GOT3 (cell line): ENCODE measurements around the gene PDE6A.
"Not testable (repeated sequence)": the region's sequence is repeated elsewhere in the genome, so short reads cannot be mapped to it uniquely, and the experiment has no call there.

ENCODE experiments used
- DNase-seq: peaks from one replicate; lab custom pipeline; 2025; ENCODE audit warnings: mixed read lengths; lab: John Stamatoyannopoulos, UW

The PDE6A gene

DNA sequence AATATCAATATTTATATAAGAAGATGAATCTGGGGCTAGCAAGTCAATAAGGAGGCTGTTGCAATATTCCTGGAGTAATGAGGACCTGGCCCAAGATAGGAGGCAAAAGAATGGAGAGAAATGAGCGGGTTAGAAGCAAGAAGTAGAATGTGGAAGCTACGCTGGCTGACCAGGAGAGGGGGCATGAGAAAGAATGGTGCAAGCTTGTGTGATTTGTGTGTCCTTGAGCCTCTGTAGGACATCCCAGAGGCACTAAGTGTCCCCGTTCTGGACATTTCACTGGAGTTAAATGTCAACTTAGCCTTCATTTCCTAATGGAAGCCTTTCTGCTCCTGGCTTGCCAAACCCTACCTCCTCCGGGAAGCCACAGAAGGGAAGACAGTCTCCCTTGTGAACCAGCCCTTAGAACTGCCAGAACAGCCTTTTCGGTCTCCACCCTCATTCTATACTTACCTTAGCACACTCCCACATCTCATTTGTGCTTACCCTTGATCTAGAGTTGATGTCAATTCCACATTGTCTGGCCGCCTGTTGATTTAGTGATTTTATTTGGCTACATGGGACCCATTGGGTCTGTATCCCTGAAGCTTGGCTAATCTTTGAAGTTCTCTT lies 6.7 kb upstream of the PDE6A start:
- DNase-seq: no peak

GRCh38 chr5:149948993-149949392 lies 4.4 kb upstream of the PDE6A start:
- DNase-seq: no peak

GRCh38 chr5:149946118-149946517 lies 1.5 kb upstream of the PDE6A start:
- no peak for DNase-seq

- DNase-seq: not testable (repeated sequence)
Measured at GRCh38 chr5:149943177-149943949, 1.2 kb downstream of the PDE6A start.

DNA sequence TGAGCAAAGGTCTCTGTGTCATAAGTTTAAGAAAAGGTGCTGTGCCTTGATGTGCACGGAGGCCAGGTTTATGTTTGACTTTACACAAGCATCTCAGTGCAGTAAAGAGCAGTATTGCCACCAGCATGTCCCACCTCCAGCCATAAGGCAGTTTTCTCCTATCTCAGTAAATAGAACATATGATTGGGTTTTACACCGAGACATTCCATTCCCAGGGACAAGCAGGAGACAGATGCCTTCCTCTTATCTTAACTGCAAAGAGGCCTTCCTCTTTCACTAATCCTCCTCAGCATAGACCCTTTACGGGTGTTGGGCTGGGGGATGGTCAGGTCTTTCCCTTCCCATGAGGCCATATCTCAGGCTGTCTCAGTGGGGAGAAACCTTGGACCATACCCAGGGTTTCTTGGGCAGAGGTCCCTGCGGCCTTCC lies 1.8 kb downstream of the PDE6A start:
- DNase-seq: not testable (repeated sequence)

- no peak for DNase-seq
Measured at GRCh38 chr5:149942199-149942598, 2.4 kb downstream of the PDE6A start.

DNA sequence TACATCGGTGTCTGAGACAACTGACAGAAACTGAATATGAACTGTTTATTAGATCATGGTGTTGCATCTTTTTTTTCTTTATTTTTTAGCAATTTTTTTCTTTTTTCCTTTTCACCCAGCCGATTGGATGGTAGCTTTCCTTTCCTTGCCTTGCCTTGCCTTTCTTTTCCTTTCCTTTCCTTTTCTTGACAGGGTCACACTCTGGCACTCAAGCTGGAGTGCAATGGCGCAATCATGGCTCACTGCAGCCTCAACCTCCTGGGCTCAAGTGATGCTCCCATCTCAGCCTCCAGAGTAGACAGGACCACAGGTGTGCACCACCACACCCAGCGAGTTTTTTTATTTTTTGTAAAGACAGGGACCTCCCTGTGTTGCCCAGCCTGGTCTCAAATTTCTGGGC lies 2.8 kb downstream of the PDE6A start:
- no peak for DNase-seq

DNA sequence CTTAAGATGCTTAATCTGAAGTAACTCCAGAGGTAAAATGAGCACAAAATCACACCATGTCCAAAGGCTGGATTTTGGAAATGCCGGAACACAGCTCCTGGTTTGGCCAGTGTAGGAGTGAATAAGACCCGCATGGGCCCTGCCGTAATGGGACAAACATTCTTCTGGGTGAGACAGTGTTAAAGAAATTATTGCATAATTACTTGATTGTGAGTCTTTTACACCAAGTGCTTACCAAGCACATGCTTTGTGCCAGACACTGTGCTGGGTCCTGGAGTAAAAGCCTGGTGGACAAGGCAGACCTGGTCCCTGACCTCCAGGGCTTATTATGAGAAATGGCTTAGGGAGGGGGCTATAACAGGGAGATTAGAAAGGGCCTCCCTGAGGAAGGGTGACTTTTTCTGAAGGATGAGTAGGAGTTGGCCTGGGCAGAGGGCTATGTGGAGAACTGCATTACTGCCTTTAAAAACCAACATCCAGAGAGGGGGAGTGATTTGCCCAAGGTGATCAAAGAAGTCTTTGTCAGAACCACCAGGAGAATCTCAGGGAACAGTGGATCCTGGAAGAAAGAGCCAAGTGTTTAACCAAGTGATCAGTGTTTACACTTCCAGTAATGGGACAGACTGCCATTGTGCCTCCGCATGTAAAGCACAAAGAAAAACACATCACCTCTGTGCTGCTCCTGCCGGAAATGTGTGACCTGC lies 3.5 kb downstream of the PDE6A start:
- DNase-seq: no peak

- no peak for DNase-seq
Measured at GRCh38 chr5:149940077-149940574, 4.5 kb downstream of the PDE6A start.

DNA sequence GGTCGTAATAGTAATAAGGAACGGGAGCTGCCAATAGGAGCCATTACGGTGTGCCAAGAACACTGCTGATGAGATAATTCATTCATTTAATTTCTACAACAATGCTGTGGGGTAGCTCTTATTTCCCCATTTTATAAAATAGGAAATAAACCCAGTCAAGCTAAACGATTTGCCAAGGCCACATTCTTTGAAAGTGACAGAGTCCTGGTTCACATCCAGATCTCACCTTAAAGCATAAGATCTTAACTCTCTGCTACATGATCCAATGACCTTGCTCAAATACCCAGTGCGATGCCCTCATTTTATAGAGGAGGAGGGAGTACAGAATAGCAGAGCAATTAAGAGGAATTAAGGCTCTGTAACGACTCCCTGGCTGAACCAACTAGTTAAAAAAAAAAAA lies 5.0 kb downstream of the PDE6A start:
- DNase-seq: no peak

DNA sequence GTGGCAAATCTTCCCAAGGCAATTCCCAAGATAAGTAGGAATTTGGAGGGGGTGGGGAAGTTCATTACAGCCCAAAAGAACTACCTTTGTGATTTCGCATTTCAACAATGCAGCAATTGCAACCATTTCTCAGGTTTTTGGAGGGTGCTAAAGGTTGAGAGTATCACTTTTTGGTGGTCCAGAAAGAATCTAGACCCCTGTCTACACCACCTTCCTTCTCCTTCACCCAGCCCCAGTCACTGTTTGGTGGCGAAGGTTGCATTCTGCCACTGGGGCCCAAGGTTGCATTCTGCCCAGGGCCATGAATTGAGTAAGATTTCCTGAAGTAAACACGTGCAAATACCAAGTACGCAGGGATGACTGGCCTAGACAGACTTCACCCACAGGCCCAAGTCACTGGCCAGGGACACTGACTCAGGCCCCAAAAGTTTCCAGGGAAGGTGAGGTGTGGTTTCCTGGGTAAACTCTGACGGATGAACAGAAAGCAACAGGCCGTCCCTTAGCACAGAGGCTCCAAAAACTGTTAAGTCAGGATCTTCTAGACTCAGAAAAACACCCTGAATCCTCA lies 5.7 kb downstream of the PDE6A start:
- DNase-seq: no peak

GRCh38 chr5:149938279-149938678 lies 6.3 kb downstream of the PDE6A start:
- DNase-seq: no peak

DNA sequence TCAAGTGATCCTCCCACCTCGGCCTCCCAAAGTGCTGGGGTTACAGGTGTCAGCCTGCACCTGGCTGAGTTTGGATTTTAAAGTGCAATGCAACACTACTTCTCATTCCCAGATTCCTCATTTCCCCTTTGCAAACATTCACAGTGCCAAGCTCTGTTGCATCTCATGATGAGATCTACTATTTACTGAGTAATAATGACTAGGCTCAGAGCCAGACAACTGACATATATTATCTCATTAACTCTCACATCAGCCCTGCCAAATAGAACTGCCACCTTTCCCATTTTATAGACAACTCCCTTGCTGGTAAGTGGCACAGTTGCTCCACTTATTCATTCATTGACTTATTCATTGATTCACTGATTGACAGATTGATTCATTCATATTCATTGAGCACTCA lies 7.0 kb downstream of the PDE6A start:
- DNase-seq: no peak

GRCh38 chr5:149936700-149937091 lies 7.9 kb downstream of the PDE6A start:
- DNase-seq: no peak

DNA sequence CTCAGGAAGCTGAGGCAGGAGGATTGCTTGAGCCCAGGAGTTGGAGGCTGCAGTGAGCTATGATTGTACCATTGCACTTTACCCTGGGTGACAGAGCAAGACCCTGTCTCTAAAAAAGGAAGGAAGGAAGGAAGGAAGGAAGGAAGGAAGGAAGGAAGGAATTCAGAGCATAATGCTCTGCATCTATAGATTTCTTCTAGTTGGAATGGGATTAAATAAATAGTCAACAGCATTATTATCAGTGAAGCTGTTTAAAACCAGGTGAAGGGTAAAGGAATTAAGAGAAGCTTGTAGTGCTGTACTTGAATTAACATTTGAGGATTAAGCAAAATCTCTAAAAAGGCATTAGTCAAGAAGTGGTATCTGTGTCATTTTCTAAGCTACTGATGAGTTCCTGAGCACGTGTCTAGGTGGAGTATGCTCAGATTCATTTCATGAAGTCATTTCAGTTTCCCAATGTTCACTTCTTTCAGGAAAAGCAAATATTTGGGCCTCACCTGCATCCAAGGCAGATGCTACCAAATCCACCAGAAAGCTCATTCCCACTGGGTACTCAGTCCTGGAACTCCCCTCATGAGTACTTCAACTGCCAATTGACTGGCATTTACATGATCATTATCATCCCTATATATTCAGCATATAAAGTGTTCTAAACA lies 8.4 kb downstream of the PDE6A start:
- no peak for DNase-seq

DNA sequence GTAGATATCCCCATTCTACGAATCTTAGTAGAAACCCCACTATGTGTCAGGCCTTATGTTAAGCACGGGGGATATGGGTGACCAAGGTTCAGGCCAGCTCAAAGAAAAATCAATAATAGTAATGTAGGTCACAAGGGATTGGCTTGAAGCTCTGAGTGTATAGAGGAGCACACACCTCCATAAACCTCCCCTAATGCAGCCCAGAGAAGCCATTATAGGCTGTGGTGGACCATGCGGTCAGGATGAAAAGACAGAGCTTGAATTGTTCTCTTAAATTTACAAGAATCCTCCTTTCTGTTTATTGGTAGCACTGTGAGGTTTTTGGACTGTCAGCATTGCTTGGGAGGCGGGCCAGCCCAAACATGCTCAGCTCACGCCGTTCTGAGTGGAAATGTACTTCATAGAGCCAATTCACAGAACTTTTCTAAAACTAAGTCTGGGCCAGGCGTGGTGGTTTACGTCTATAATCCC lies 9.1 kb downstream of the PDE6A start:
- DNase-seq: no peak

- no peak for DNase-seq
Measured at GRCh38 chr5:149932445-149933350, 11.9 kb downstream of the PDE6A start.

DNA sequence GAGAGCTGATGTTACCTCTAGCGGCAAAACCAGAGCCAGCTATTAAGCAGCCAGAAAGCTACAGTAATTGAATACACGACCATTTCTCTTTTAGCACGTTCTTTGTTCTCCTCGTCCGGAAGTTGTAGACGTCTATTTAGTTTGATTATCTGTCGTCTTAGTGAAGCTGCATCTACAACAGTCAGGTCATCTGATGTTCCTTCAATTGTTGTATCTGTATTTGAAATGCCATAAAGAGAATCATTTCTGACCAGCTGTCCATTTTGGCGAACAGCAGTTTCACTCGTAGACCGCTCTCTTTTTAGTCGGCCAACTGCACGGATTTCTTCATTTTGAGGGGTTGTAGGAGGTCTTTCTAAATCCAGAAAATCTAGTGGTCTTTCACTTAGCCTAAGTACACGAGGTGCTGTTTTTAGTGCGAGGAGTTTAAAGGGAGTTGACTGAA lies 12.6 kb downstream of the PDE6A start:
- no peak for DNase-seq

DNA sequence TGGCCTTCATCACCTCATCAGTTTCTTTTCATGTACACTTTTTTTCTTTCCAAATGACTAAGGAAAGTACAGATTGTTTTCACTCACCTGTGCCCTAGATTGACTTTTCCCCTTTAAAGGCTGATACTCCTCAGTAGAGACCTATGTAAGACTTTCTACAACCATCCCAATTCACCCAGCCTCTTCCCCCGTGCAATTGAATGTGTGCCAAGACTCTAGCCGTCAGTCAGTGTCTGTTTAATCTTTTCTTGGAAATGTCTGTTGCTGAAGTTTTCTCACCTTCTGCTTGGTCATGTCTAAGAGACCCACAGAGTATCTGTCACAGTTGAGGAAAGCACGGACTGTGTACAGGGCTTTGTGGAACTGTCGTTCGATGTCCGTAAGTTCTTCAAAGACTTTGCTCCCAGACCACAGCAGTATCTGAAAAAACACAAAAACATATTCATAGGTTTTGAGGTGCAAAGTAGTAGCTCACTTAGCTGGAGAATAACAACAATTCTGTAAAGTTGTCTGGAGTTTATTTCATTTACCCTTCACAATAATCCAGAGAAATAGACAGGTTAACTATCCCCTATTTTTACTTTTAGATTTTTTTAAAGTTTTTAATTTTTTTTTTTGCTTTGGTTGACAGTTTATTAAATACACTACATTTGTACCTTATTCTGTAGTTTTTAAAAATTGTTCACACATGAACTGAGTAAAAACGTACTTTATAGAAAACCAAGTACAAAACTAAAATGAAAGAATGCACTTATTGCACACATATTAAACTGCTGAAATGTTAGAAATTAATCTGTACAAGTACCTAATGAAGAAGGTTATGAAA lies 13.6 kb downstream of the PDE6A start:
- no peak for DNase-seq
